Hepatocyte (in vitro differentiated cells): ENCODE data around the gene CRACR2A. TPM values are rescaled to one million over a fixed set of nuclear protein-coding genes. Genes with fewer than 3 reads are reported as not detected.

Experiments
- DNase-seq: peaks from one replicate; pipeline ENCODE4 v3.0.0-alpha.2; 2016; ENCODE audit warnings: low spot score
- H2AFZ ChIP-seq: fragments of 200-600 bp; sonication (generic); 2 replicates; pipeline ENCODE4 v1.6.0; 2016; ENCODE audit warnings: antibody characterized with exemption, mild to moderate bottlenecking
- H3K27ac ChIP-seq: fragments of 200-600 bp; sonication (generic); 2 replicates; pipeline ENCODE4 v1.5.1; 2016; ENCODE audit warnings: mild to moderate bottlenecking
- H3K27me3 ChIP-seq: fragments of 200-600 bp; sonication (generic); 2 replicates; pipeline ENCODE4 v1.6.1; 2016
- H3K36me3 ChIP-seq: fragments of 200-600 bp; sonication (generic); replicated peaks from 2 replicates; pipeline ENCODE4 v1.5.1; 2016; ENCODE audit warnings: low read depth; ENCODE audit not compliant: insufficient read depth
- H3K4me1 ChIP-seq: fragments of 200-600 bp; sonication (generic); 2 replicates; pipeline ENCODE4 v1.5.1; 2016; ENCODE audit warnings: mild to moderate bottlenecking, moderate library complexity; ENCODE audit not compliant: insufficient read depth
- H3K4me2 ChIP-seq: fragments of 200-600 bp; sonication (generic); 2 replicates; pipeline ENCODE4 v1.6.0; 2016
- H3K4me3 ChIP-seq: fragments of 200-600 bp; sonication (generic); 2 replicates; pipeline ENCODE4 v1.5.1; 2016; ENCODE audit warnings: mild to moderate bottlenecking
- H3K79me2 ChIP-seq: fragments of 200-600 bp; sonication (generic); 2 replicates; pipeline ENCODE4 v1.6.0; 2017; ENCODE audit warnings: mild to moderate bottlenecking
- H3K9me2 ChIP-seq: fragments of 200-600 bp; sonication (generic); replicated peaks from 2 replicates; pipeline ENCODE4 v1.6.0; 2017; ENCODE audit warnings: mild to moderate bottlenecking; ENCODE audit not compliant: insufficient read depth
- H3K9me3 ChIP-seq: fragments of 200-600 bp; sonication (generic); 2 replicates; pipeline ENCODE4 v1.5.1; 2016; ENCODE audit warnings: low read depth, mild to moderate bottlenecking
- H4K20me1 ChIP-seq: fragments of 200-600 bp; sonication (generic); 2 replicates; pipeline ENCODE4 v1.6.0; 2016; ENCODE audit warnings: mild to moderate bottlenecking; ENCODE audit not compliant: insufficient read depth, poor library complexity, severe bottlenecking
- EZH2 ChIP-seq: fragments of 200-600 bp; sonication (generic); IDR thresholded peaks from 2 replicates; pipeline ENCODE4 v1.6.1; 2016; ENCODE audit warnings: antibody characterized with exemption, mild to moderate bottlenecking, borderline replicate concordance
- EZH2phosphoT487 ChIP-seq: fragments of 200-600 bp; sonication (generic); IDR thresholded peaks from one replicate; pipeline ENCODE4 v1.6.1; 2018; ENCODE audit warnings: antibody characterized with exemption, mild to moderate bottlenecking, low read depth, moderate library complexity; ENCODE audit not compliant: unreplicated experiment, severe bottlenecking
- WGBS: methylation state at CpG from one replicate; pipeline ENCODE4 v1.1.6; 2016; ENCODE audit warnings: low lambda C conversion rate; ENCODE audit errors: missing lambda C conversion rate; 5-methylcytosine and 5-hydroxymethylcytosine counted together
- polyA plus RNA-seq: library from polyadenylated mRNA; unstranded; fragments of >200 nt; fragmentation: Nextera tagmentation; extraction: Ambion mirVana; gene quantifications from 2 replicates; pipeline ENCODE4 v1.2.1, GENCODE V29; 2016
- total RNA-seq: library from RNA; depleted of rRNA; stranded (reverse); fragments of >200 nt; gene quantifications from 2 replicates; pipeline ENCODE4 v1.2.3, GENCODE V29; 2014
- TF ChIP-seq, protein P1 (sequence below): fragments of 200-600 bp; sonication (generic); IDR thresholded peaks from 2 replicates; pipeline ENCODE4 v1.5.1; 2016; ENCODE audit warnings: antibody characterized with exemption, mild to moderate bottlenecking; ENCODE audit not compliant: poor library complexity

Gene CRACR2A
- total and polyA plus RNA-seq, 2 experiments from 2014 or later: 0.30 to 0.80 TPM

DNA sequence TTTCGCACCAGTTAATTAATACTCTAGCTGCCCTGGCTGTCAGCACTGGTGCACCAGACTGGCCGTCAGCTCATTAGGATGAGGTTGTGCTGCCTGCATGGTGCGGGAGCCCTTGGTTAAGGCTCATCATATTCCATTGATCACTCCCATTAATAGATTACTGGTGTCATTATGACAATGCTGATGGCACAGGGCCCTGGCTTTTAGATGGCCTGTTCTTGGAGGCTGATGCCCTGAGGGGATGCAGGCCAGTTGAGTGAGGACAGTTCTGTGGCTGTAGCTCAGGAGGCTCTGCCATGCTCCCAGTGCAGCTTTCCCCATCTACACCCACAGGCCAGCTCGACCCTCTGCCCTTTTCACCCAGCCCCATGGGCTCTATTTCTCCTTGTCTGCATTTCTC, 135.3 kb downstream of the CRACR2A start:
- TF ChIP-seq EZH2phosphoT487 (no peak), EZH2 (no peak)
- TF ChIP-seq, protein P1, sequence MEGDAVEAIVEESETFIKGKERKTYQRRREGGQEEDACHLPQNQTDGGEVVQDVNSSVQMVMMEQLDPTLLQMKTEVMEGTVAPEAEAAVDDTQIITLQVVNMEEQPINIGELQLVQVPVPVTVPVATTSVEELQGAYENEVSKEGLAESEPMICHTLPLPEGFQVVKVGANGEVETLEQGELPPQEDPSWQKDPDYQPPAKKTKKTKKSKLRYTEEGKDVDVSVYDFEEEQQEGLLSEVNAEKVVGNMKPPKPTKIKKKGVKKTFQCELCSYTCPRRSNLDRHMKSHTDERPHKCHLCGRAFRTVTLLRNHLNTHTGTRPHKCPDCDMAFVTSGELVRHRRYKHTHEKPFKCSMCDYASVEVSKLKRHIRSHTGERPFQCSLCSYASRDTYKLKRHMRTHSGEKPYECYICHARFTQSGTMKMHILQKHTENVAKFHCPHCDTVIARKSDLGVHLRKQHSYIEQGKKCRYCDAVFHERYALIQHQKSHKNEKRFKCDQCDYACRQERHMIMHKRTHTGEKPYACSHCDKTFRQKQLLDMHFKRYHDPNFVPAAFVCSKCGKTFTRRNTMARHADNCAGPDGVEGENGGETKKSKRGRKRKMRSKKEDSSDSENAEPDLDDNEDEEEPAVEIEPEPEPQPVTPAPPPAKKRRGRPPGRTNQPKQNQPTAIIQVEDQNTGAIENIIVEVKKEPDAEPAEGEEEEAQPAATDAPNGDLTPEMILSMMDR: no peak

DNA sequence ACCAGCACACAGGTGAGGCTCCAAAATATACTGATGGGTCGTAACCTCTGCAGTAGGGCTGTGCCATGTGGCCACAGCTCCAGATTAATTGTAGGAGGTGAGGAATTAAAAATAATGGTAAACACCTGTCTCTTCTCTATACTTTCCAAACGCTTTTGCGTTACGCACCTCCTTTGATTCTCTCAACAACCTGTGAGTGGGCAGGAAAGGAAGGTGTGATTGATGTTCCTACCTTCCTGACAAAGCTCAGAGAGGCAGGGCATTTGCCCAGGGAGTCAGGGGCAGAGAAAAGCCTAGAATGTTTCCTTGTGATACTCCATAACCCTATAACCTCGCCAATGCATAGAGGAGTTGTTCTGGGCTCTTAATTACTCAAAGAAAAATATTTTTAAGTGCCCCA, 137.0 kb downstream of the CRACR2A start:
- DNase-seq: no peak
- no peak overlapping the region for H3K27ac ChIP-seq
- 90% methylated on average over 5 of the region's 5 CpGs for WGBS
- no peaks in the 10 kb centered on the region for H4K20me1 ChIP-seq
- no peaks in the 10 kb centered on the region for H3K9me2 ChIP-seq
- TF ChIP-seq, protein P1: no peak
- TF ChIP-seq EZH2phosphoT487 (no peak), EZH2 (no peak)
- no peak overlapping the region for H3K4me3 ChIP-seq
- no peaks in the 10 kb centered on the region for H3K4me1 ChIP-seq
- no peaks in the 10 kb centered on the region for H3K9me3 ChIP-seq
- no peaks in the 10 kb centered on the region for H3K27me3 ChIP-seq
- no peak overlapping the region for H2AFZ ChIP-seq
- no peaks in the 10 kb centered on the region for H3K36me3 ChIP-seq
- no peak overlapping the region for H3K4me2 ChIP-seq
- no peaks in the 10 kb centered on the region for H3K79me2 ChIP-seq

More for the DNA sequence above, 135.3 kb downstream of the CRACR2A start:
- no peaks in the 10 kb centered on the region for H3K79me2 ChIP-seq
- no peak overlapping the region for H3K27ac ChIP-seq
- 86% methylated on average over 4 of the region's 4 CpGs for WGBS
- no peak overlapping the region for H2AFZ ChIP-seq
- H3K4me1 ChIP-seq: no peaks in the 10 kb centered on the region
- no peak for DNase-seq
- H3K4me3 ChIP-seq: no peak overlapping the region
- no peaks in the 10 kb centered on the region for H3K36me3 ChIP-seq
- no peak overlapping the region for H3K4me2 ChIP-seq
- H4K20me1 ChIP-seq: no peaks in the 10 kb centered on the region
- H3K9me3 ChIP-seq: no peaks in the 10 kb centered on the region
- H3K27me3 ChIP-seq: no peaks in the 10 kb centered on the region
- H3K9me2 ChIP-seq: no peaks in the 10 kb centered on the region

DNA sequence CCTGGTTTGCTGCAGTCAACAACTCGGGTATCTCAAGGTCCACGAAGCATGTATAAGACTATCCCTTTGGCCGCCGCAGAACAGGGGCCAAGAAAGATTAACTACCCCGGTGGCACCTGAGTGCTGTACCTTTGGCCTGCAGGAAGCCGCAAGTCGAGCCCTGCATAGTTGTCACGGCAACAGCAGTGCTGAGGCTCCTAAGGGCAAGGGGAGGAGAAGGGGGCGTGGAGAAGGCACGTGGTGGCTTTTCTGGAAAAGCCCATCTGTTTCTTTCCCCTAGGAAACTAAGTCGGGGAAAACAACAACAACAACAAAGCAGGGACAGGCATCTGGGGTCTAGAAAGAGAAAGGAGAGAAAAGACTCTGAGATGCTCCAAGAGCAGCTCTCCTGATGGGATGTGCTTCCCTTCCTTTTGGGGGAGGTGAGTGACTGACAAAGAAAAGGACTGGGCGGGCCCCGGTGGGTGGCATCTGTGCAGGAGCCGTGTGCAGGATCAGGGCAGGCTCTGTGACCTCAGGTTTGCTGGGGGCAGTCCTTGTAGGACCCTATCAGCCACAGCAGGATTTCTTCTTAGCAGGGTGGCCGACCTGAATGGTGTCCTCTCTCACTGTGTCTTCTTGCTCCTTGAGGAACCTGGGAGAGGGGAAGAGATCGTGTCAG, 138.0 kb downstream of the CRACR2A start:
- no peak for DNase-seq
- no peaks in the 10 kb centered on the region for H3K36me3 ChIP-seq
- WGBS: 69% methylated on average over 16 of the region's 16 CpGs

More for the DNA sequence above, 138.0 kb downstream of the CRACR2A start:
- H3K4me3 ChIP-seq: no peak overlapping the region
- no peak overlapping the region for H3K4me2 ChIP-seq
- H3K9me3 ChIP-seq: no peaks in the 10 kb centered on the region
- no peaks in the 10 kb centered on the region for H3K4me1 ChIP-seq
- H3K27me3 ChIP-seq: no peaks in the 10 kb centered on the region
- TF ChIP-seq, protein P1: no peak
- TF ChIP-seq EZH2 (no peak), EZH2phosphoT487 (no peak)
- no peaks in the 10 kb centered on the region for H4K20me1 ChIP-seq
- no peaks in the 10 kb centered on the region for H3K9me2 ChIP-seq
- H3K79me2 ChIP-seq: no peaks in the 10 kb centered on the region
- H2AFZ ChIP-seq: no peak overlapping the region
- H3K27ac ChIP-seq: no peak overlapping the region
